Kidney epithelial cell (primary cell): ENCODE measurements around the gene AQP5. TPM values are rescaled to one million over a fixed set of nuclear protein-coding genes. Genes with fewer than 3 reads are reported as not detected.

Experiments
- DNase-seq: peaks from one replicate; pipeline ENCODE4 v3.0.0-alpha.2; 2010; ENCODE audit warnings: low read depth
- H3K27me3 ChIP-seq: 2 replicates; pipeline ENCODE4 v1.6.0; 2011; ENCODE audit warnings: low read length; ENCODE audit not compliant: control insufficient read depth, insufficient read depth
- H3K36me3 ChIP-seq: 2 replicates; pipeline ENCODE4 v1.5.1; 2011; ENCODE audit warnings: low read length; ENCODE audit not compliant: control insufficient read depth, insufficient read depth
- H3K4me3 ChIP-seq: 2 replicates; pipeline ENCODE4 v1.5.1; 2011; ENCODE audit warnings: low read depth, mild to moderate bottlenecking, control low read depth, low read length
- CTCF ChIP-seq: IDR thresholded peaks from 2 replicates; pipeline ENCODE4 v1.5.1; 2011; ENCODE audit warnings: mild to moderate bottlenecking, moderate library complexity, low read length, control low read depth, inconsistent platforms; ENCODE audit not compliant: insufficient read depth, poor library complexity, severe bottlenecking
- total RNA-seq: library from RNA; depleted of rRNA; stranded (reverse); fragments of >200 nt; gene quantifications from 2 replicates; pipeline ENCODE4 v1.2.3, GENCODE V29; 2015

Gene AQP5
- total RNA-seq, 1 donor from 2014 or later = not detected

- TF ChIP-seq CTCF = no peak
- Histone ChIP-seq H3K27me3 (peaks cover 53% of the 10 kb centered on the region), H3K36me3 (no peaks in the 10 kb centered on the region), H3K4me3 (no peak overlapping the region)
- DNase-seq = no peak
Observed at GRCh38 chr12:49969027-49969426, 7.4 kb downstream of the AQP5 start.

- Histone ChIP-seq H3K27me3 (peaks cover 46% of the 10 kb centered on the region), H3K36me3 (no peaks in the 10 kb centered on the region), H3K4me3 (no peak overlapping the region)
- TF ChIP-seq CTCF = no peak
- DNase-seq = no peak
Observed at GRCh38 chr12:49969651-49970429, 8.2 kb downstream of the AQP5 start.

GRCh38 chr12:49970658-49971057, 9.0 kb downstream of the AQP5 start:
- Histone ChIP-seq H3K27me3 (peaks cover 42% of the 10 kb centered on the region), H3K4me3 (no peak overlapping the region), H3K36me3 (no peaks in the 10 kb centered on the region)
- no peak for DNase-seq
- no peak for TF ChIP-seq CTCF

- TF ChIP-seq CTCF = no peak
- Histone ChIP-seq H3K36me3 (no peaks in the 10 kb centered on the region), H3K4me3 (no peak overlapping the region), H3K27me3 (peaks cover 38% of the 10 kb centered on the region)
- no peak for DNase-seq
Observed at GRCh38 chr12:49971141-49971540, 9.5 kb downstream of the AQP5 start.

- no peak overlapping the region for H3K4me3 ChIP-seq
- no peak for TF ChIP-seq CTCF
- no peak for DNase-seq
- peaks cover 31% of the 10 kb centered on the region for H3K27me3 ChIP-seq
- no peaks in the 10 kb centered on the region for H3K36me3 ChIP-seq
Observed at GRCh38 chr12:49972129-49972528, 10.5 kb downstream of the AQP5 start.
